Stimulated activated CD4-positive, alpha-beta T cell treated with anti-CD3 and anti-CD28 coated beads, TNF-alpha, amount 100 ng/mL, for 4 hours (primary cell): Measurements from ENCODE around the gene SHROOM2.
"Not testable (repeated sequence)": the region's sequence is repeated elsewhere in the genome, so short reads cannot be mapped to it uniquely, and the experiment has no call there.

Source experiments
- DNase-seq, 3 experiments: peaks; one replicate each; pipeline ENCODE4 v3.0.0-alpha.2; 2020; ENCODE audit warnings: low read depth in 3 of 3

SHROOM2 gene

GRCh38 chrX:9832811-9833210 is 46.6 kb downstream of the SHROOM2 start:
- no peak for DNase-seq

- DNase-seq: no peak
Observed at GRCh38 chrX:9835585-9836210, 49.5 kb downstream of the SHROOM2 start.

GRCh38 chrX:9842541-9842940 is 56.3 kb downstream of the SHROOM2 start:
- no peak for DNase-seq

GRCh38 chrX:9844936-9845577 is 58.8 kb downstream of the SHROOM2 start:
- DNase-seq: no peak

- no peak for DNase-seq
Observed at GRCh38 chrX:9845578-9845952, 59.3 kb downstream of the SHROOM2 start.

- no peak for DNase-seq
Observed at GRCh38 chrX:9846631-9847030, 60.4 kb downstream of the SHROOM2 start.

- no peak for DNase-seq
Observed at GRCh38 chrX:9847071-9847470, 60.8 kb downstream of the SHROOM2 start.

GRCh38 chrX:9848718-9849479 is 62.7 kb downstream of the SHROOM2 start:
- no peak for DNase-seq

- no peak for DNase-seq
Observed at GRCh38 chrX:9851890-9852289, 65.7 kb downstream of the SHROOM2 start.

GRCh38 chrX:9853307-9853706 is 67.1 kb downstream of the SHROOM2 start:
- no peak for DNase-seq

GRCh38 chrX:9855561-9856283 is 69.5 kb downstream of the SHROOM2 start:
- no peak for DNase-seq

GRCh38 chrX:9856588-9856987 is 70.4 kb downstream of the SHROOM2 start:
- DNase-seq: no peak

- no peak for DNase-seq
Observed at GRCh38 chrX:9857575-9858474, 71.6 kb downstream of the SHROOM2 start.

- not testable (repeated sequence) for DNase-seq
Observed at GRCh38 chrX:9858684-9859083, 72.5 kb downstream of the SHROOM2 start.

- no peak for DNase-seq
Observed at GRCh38 chrX:9859711-9860555, 73.7 kb downstream of the SHROOM2 start.

- DNase-seq: no peak
Observed at GRCh38 chrX:9860826-9861225, 74.6 kb downstream of the SHROOM2 start.

- DNase-seq: no peak
Observed at GRCh38 chrX:9861711-9862110, 75.5 kb downstream of the SHROOM2 start.

- no peak for DNase-seq
Observed at GRCh38 chrX:9862525-9862924, 76.3 kb downstream of the SHROOM2 start.

- no peak for DNase-seq
Observed at GRCh38 chrX:9862953-9863352, 76.7 kb downstream of the SHROOM2 start.

GRCh38 chrX:9864011-9864410 is 77.8 kb downstream of the SHROOM2 start:
- no peak for DNase-seq
